Measurements from ENCODE around the gene RNF220.
A peak's percentile ranks its signal among the peaks of the same experiment; 100 is the strongest.

Gene RNF220

GRCh38 chr1:44616284-44616990 is 211.4 kb downstream of the RNF220 start:
- DNase-seq, result peak; percentile 23

- DNase-seq, result no peak
These were observed 212.1 kb downstream of the RNF220 start for GRCh38 chr1:44616991-44617702.

- DNase-seq, result no peak
These were observed 212.6 kb downstream of the RNF220 start for GRCh38 chr1:44617703-44618029.

DNA sequence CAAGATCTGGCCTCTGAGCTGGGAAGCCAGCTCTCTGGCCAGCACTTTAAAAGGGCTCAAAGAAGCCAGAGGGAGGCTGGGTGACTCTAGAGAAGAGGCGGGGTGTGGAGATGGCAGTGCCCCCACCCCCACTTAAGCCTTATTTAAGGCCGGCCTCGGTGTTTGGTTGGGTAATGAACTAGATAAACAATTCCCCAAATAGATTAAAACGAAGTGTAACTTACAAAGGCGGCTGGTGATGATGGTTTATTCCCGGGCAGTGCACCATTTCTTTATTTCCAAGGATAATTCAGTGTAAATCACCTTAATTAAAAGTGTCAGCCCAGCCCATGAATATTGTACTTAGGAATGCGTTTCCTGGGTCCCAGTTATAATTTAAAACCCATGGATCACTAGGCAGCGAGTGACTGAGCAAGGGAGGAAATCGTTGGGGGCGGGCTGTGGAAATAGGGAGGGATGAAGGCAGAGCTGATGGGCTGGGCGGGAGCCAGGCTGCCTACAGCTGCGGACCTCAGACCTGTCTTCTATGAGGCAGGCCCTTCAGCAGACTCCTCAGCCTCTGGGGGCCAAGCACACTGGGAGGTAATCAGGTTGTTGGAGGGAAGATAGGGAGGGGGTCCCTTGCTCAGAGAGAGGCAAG is 214.3 kb downstream of the RNF220 start:
- DNase-seq, result no peak

GRCh38 chr1:44620072-44620471 is 215.0 kb downstream of the RNF220 start:
- no peak for DNase-seq

GRCh38 chr1:44621841-44622286 is 216.8 kb downstream of the RNF220 start:
- no peak for DNase-seq

- DNase-seq, result no peak
These were observed 219.3 kb downstream of the RNF220 start for GRCh38 chr1:44624268-44624901.

DNA sequence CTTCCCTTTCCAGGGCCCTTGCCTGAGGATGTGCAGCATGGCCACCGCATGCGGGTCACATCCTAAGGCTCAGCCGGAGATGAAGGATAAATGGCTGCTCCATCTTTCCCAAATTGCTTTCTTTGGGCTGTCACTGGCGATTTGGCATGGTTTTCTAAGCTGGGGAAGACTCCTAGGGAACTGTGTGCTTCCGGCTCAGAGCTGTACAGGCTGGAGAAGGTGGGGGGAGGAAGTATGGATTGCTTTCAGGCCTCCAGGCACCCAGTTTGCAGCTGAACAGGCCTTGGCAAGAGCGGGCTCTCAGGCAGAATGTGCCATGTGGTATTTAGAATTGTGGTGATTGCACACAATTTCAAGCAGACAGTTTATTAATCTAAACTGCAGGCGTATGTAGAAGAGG is 220.3 kb downstream of the RNF220 start:
- no peak for DNase-seq

- DNase-seq, result no peak
These were observed 224.1 kb downstream of the RNF220 start for GRCh38 chr1:44628962-44629756.

GRCh38 chr1:44630116-44630515 is 225.1 kb downstream of the RNF220 start:
- no peak for DNase-seq

GRCh38 chr1:44631333-44631646 is 226.2 kb downstream of the RNF220 start:
- DNase-seq, result no peak

GRCh38 chr1:44631647-44632539 is 226.8 kb downstream of the RNF220 start:
- DNase-seq, result peak; percentile 88

- DNase-seq, result no peak
These were observed 227.5 kb downstream of the RNF220 start for GRCh38 chr1:44632598-44632997.

- DNase-seq, result no peak
These were observed 229.6 kb downstream of the RNF220 start for GRCh38 chr1:44634606-44635189.

- DNase-seq, result no peak
These were observed 230.4 kb downstream of the RNF220 start for GRCh38 chr1:44635439-44635838.

GRCh38 chr1:44636083-44636687 is 231.1 kb downstream of the RNF220 start:
- DNase-seq, result no peak

DNA sequence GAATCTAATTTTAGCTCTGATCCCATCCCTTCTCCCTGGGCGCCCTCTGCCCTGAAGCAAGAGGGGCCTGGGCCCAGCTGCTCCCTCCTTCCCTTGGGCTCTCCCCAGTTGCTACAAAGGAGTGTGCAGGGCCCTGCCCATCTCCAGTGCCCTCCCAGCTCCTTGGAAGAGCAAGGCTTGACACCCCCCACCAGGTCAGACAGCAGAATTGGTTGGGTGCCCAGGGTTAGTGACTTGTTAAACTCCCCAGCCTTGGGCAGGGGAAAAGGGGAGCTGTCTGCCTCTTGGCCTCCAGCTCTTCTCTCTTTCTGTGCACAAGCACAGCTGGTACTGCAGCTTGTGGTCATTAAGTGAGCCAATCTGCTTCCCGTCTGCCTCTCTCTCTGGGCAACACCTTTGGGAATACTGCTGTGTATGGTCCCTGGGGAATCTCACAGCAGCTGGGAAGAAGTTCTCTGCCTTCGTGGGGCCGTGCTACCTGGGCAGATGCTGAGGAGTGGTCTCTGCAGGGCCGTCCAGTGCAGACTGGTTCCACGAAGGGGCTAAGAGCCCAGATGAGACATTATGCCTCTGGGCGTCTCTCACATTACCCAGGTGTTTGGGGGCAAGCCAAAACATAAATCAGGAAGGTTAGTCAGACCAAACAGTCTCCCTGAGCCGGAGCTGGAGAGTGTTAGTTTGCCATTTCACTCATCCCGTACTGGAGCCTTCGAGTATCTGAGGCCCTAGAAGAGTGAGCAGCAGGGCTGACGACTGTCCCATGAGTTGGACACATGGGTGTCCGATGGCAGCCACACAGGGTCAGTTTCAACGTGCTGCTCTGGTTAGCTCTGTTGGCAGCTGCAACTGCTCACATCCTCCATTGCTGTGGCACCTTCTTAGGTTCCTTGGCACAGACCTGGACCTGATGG is 231.9 kb downstream of the RNF220 start:
- DNase-seq, result peak; percentile 98

- no peak for DNase-seq
These were observed 232.8 kb downstream of the RNF220 start for GRCh38 chr1:44637702-44638411.

GRCh38 chr1:44640200-44640853 is 235.3 kb downstream of the RNF220 start:
- DNase-seq, result peak; percentile 60
